Embryonic facial prominence (tissue), 1 donor: ENCODE measurements around the gene AOAH.

Source experiments
- DNase-seq: peaks from one replicate; pipeline ENCODE4 v3.0.0-alpha.2; 2016; ENCODE audit errors: extremely low spot score

The AOAH gene, protein sequence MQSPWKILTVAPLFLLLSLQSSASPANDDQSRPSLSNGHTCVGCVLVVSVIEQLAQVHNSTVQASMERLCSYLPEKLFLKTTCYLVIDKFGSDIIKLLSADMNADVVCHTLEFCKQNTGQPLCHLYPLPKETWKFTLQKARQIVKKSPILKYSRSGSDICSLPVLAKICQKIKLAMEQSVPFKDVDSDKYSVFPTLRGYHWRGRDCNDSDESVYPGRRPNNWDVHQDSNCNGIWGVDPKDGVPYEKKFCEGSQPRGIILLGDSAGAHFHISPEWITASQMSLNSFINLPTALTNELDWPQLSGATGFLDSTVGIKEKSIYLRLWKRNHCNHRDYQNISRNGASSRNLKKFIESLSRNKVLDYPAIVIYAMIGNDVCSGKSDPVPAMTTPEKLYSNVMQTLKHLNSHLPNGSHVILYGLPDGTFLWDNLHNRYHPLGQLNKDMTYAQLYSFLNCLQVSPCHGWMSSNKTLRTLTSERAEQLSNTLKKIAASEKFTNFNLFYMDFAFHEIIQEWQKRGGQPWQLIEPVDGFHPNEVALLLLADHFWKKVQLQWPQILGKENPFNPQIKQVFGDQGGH

DNA sequence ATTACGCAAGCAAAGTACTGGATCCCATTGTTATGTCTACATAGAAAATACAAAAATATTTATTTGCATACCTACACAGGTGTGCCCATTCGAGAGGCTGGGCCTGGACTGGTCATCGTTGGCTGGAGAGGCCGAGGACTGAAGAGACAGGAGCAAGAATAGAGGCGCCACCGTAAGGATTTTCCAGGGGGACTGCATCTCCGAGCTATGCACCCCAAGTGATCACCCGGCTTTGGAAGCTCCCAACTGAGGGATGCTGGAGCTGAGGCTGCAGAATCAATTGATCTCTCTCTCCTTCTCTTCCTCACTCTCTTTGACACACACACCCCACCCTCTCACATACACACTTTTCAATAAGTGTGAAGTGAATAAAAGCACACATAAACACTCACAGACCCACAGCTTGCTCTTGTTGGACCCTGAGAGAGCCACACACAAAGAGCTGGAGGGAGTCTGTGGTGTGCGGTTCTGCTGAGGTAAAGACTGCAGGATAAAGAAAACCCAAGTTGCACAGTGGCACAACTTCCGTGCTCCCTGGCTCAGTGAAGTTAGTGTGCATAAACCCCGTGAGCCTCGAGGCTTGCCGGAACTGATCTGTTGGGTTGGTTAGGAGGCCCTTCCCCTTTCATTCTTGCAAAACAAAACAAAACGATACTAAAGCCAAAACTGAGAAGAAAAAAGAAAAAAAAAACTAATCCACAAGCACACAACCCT, at the start of gene AOAH:
Gene AOAH, minus strand, starts transcription at position 544 of the 714 bp plus-strand sequence. Its CDS starts 346 bp downstream, at position 198.
- DNase-seq = no peak

DNA sequence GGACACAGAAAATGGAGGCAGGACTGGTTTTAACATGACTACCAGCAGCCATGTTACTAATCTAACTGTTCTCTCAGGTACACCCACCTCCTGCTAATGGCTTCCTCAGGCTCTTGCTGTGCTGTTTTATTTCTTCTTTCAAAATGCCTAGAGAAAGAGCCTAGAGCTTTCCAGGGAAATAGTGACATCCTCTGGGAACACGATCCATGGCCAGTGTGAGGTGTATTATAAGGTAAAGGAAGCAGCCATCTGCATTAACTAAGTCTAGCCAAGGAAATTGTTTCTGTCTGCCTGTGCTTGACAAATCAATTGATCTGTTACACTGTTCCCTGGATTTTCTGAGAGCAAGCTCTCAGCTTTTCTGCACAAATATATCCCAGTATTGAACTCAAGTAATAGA, 42.2 kb upstream of the AOAH start:
- no peak for DNase-seq

DNA sequence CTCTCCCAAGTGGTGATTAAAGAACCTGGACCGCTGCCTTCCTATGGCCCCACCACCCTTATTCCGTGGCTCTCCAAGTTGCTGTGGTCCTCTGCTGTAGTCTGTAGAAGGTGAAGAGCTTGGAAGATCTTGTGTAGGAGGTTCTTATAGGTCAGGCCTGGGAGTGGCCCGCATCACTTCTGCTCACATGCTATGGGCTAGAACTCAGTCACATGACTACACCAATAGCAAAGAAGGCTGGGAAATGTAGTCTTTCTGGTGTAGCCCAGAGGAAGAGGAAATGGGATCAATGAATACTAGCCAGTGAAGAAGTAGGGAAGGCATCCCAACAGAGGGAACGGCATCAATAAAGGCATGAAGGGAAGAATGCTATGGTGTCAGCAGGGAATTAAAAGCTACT, 41.3 kb upstream of the AOAH start:
- DNase-seq = no peak

DNA sequence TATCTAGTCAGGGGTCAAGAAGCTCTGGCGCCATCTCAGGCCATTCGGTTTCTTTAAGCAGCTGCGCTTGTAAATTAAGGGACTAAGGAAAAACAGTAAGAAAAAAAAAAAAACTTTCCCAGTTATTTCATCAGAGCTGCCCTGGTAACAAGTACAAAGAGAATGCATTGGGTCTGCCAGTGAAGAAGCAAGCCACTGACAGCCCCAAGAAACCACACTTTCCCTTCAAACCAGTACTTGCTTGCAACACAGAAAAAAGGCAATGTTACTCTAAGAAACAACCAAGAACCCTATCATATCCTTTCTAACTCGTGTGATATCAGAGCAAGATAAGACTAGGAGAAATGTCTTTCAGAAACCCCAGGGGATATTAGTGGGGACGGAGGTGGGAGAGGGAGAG, 40.6 kb upstream of the AOAH start:
- no peak for DNase-seq

DNA sequence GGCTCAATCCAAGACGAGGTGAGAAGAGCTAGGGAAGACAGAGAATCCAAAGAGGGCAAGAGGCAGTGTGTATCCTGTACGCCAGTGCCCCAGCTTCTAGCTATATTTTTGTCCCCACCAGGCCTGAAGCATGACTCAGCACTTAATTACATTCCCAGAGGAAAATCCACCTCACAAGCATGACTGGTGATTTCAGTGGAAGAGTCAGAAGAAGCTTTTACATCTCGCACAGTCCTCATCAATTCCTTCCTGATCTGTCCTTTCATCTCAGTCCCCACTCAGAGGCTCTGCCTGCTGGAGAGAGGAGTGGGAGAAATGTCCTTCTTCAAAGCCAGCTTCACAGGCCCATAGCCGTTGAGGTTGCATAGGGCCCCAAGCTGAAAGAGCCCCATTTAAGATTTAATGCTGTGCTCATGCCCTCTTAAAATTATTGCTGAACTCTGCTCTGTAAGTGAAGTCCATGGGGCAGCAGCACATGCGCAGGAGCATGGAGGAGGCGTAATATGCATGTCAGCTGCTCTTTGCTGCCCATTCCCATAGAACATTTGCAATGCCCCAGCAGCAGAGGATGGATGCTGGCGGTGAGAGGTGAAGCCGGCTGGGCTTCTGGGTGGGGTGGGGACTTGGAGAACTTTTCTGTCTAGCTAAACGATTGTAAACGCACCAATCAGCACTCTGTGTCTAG, 39.0 kb upstream of the AOAH start:
- DNase-seq = no peak

DNA sequence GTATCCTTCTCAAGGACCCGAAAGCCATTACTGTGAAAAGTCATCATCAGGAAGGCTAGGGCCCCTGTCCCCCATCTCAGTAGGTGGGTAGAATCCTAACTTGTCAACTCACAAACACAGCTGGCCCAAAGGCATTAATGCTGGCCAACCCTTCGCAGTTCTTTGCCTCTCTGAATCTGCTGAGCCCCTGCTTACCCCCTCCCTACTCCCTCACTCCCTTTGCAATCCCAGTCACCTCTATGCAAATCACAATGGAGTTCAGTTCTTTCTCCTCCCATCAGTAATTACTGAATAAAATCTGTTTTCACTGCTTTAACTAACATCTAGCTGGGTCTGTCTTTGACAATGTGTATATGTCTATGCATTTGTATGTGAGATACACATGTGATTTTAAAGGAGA, 38.1 kb upstream of the AOAH start:
- no peak for DNase-seq

DNA sequence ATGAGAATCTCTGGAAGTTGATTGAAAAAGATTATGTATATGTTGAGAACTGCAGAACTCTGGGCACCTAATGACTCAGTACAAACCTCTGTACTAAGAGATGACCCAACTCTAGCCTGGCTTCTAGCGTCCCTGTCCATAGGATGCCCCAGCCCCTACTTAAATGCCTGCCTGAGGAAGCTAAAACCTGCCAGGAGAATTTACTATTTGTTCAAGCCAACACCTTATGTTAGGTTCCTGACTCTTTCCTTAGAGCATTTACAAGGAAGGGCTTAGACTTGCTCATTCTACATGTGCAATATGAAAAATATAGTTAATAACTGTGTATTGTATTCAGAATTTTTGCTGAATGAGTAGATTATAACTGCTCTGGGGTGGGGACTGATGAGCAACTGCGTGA, 37.5 kb upstream of the AOAH start:
- no peak for DNase-seq

DNA sequence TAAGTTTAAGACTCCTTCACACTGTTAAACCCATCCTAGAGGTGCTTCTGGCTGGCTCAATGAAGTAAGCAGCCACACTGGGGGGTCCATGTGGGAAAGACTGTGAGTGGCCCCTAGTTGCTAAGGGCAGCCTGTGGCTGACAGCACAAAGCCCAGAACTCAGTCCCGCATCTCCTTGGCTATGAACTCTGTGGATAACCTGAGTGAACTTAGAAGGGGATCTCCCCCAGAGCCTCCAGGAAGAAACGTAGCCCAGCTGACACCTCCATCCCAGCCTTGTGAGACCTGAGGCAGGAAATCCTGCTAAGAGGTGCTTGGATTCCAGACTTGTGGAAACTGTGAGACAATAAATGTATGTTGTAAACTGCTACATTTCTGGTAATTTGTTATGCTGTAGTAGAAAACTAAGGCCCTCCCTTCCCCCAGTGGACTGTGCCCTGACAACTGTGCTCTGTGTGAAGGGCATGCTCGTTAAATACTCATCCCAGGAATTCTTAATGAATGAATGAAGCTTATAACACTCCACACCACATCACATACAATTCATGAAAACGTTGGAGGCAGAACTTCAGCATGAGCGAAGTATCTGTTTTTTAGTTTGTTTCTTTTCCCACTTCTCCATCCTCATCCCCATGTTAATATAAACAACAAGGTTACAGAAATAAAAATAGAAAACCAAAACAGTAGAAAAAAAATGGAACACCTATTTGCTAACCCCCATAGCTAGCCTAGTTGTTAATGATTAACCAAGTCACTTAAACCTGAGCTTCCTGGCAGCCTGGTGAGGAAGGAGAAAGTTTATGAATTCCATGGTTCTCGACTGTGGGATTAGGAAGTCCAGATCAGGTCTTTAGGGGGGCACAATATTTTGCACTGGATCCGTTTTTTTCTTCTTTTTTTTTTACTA, 36.8 kb upstream of the AOAH start:
- no peak for DNase-seq

DNA sequence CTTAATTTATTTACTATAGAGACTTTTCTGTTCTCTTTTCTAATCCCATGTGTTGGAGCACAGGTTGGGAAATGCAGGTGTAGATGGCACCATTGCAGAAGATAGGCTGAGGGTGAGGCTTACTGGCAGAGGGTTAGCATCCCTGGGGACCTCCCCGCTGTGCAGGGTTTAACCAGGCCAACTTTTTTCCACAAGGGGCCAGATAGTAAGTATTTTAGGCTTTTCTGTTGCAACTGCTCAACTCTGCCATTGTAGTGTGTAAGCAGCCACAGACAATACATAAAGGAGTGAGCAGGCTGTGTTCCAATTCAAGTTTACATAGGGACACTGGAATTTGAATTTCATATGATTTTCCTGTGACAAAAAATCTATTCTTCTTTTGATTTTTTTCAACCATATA, 34.6 kb upstream of the AOAH start:
- no peak for DNase-seq

DNA sequence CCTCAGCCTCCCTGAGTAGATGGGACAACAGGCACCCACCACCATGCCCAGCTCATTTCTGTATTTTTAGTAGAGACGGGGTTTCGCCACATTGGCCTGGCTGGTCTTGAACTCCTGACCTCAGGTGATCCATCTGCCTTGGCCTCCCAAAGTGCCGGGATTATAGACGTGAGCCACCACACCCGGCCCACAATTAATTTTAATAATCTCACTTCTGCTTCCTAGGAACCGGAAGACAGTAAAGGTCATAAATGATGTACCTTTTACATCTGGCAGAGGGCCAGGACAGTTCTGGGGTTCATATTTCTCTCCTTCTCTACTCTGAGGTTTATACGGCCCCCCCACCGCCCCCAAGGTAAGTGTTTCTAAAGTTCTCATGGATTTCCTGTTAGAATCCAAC, 31.2 kb upstream of the AOAH start:
- DNase-seq = no peak

DNA sequence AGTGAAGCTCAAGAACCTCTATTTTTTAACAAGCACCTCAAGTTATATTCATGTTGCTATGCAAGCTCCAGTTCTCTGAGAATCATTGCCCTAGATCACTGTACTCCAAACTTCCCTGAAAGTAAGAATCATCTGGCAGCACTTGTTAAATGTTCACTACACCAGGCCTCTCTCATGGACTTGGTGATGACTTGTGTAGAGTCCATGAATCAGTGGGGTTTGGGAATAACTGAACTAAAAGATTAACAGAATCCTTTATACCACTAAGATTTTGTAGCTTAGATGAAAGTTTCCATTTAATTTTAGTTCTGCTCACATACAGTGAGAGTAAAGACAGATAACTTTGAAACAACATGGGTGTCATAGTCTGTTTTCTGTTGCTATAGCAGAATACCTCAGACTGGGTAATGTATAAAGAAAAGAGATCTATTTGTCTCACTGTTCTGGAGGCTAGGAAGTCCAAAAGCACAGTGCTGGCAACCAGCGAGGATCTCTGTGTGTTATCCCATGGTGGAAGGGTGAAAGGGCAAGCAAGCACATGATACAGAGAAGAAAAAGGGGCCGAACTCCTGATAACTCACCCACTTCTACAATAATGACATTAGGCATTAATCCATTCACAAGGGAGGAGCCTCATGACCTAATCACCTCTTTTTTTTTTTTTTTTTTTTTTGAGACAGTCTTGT, 27.9 kb upstream of the AOAH start:
- no peak for DNase-seq

DNA sequence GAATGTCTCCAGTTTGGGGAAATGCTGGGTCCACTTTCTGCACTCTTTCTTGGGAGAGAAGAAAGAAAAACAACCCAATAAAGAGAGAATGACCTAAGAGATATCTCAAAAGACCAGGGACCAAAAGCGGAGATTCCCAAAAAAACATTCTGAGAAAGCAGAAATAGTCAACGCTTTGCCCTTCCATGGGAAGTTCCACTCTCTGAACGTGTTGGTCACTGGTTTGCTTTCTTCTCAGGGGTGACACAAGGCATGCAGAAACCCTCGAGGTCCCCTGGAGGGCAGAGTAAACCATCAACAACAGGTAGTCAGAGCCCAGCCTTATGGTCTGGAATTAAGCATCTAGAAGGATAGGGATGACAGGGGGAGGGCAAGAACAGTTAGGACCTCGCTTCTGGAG, 26.2 kb upstream of the AOAH start:
- no peak for DNase-seq

DNA sequence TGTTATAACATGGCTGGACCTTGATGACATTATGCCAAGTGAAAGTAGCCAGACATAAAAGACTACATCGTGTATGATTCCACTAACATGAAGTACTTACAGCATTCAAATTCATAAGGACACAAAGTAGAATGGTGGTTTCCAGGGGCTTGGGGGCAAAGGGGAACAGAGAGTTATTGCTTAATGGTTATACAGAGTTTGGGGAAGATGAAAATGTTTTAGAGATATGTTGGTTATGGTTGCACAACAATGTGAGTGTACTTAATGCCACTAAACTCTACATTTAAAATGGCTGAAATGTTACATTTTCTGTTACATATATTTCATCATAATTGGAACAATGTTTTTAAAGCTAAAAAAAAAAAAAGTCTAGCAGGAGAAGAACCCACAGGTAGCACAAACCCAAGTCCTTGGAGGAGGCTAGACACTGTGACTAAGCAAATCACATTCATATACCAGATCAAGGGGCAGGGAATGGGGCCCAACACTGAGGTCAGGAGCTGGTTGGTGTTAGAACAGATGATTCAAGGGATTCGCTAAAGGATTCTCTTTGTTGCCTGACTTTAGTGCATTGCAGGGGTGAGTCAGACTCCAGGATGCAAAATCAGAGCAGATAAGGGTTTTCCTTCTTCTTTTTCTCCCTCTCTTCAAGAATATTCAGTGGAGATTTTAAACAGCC, 25.1 kb upstream of the AOAH start:
- no peak for DNase-seq

DNA sequence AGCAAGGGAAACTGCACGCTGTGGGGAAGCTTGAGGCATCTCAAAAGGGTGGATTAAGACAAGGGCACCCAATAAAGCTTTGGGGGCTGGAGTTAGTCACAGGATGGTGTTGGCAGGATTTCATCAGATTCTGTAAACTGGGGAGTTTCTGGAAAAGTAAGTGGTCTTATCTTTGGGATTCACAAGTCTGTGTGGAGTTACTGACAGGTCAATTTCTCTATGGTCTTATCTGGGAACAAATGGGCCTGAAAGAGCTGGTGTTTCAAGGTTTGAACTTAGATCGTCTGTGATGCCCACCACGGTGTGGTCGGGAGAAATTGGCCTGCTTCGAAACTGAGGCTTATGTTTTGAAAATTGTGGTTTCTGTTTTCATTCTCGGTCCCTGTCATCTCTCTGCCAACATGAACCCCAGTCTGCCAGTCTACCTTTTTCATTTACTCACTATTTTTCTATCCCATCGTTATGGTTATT, 23.8 kb upstream of the AOAH start:
- no peak for DNase-seq

DNA sequence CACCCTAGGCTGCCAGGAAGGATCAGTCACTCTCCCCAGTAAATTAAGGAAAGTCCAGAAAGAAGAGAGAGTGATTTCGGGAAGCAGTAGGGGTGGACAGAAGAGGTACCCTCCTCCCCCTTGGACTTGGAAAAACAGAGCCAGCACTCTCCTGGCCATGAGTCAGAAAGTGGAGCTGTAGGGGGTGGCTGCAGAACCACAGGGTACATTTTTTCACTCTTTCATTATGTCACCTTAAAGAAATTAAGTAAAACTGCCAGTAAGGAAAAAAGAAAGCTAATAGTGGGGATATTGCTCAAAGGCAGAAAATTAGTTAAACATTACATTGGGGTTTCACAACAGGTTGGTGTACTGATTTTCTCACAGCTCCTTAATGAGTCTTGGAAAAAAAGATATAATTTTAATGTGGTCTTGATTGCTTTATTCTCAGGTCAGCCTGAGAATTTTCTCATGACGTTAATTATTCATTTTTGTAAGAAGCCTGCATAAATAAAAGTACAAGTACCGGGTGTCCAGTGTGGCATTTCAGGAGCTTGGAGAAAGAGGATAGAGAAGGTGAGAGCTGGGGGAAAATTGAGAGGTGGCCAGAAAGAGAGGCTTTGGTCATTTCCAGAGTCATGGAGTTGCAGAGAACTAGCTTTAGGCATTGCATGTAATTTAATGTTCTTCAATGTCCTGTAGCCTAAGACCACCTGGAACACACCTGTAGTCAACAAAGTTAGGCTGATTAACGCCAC, 23.2 kb upstream of the AOAH start:
- DNase-seq = no peak

DNA sequence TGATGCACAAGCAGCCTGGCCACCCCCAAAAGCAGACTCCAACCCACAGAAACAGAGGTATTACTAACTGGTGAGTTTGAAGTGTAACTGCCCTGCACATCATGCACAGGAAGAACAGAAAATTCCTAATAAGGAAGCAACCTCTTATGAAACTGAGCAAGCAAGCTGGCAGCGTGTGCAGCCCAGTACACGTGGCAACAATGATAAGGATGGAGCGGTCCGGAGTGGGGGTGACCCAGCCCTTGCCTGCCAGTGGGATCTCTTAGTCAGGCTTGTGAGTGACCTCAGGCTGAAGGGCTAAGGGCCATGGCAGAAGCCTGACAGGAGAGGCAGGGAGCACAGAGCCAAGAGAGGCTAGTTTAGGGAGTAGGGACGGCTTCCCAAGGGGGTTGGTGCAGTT, 22.1 kb upstream of the AOAH start:
- DNase-seq = no peak

DNA sequence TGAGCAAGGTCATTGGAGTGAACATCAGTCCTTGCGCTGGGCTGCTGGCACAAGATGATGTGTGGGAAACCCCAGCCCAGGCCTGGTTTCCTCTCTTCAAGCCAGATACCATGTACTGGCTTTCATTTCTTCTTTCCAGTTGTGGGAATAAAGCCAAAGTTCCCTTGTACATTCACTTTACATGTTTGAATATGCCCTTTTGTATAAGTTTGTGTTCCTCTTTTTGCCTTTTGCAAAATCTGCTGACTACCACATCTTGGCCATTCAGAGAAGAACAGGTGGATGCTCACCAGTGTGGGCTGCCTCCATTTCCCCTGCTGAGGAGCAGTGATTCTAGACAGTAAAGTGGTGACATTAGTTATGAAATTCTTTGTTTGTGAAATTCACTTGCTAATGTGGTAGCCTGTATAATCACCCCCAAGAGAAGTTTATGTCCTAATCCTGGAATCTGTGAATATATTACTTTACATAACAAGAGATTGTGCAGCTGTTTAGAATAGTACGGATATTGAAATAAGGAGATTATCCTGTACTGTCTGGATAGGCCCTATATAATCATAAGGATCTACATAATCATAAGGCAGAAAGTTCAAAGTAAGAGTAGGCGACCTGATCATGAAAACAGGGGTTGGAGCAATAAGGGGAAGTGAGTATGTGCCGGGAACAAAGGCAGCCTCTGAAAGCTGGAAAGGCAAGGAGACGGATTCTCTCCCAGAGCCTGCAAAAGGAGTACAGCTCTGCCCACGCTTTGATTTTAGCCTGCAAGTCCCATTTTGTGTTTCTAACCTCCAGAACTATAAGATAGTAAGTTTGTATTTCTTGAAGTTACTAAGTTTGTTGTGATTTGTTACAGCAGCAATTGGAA, 18.8 kb upstream of the AOAH start:
- DNase-seq = no peak

DNA sequence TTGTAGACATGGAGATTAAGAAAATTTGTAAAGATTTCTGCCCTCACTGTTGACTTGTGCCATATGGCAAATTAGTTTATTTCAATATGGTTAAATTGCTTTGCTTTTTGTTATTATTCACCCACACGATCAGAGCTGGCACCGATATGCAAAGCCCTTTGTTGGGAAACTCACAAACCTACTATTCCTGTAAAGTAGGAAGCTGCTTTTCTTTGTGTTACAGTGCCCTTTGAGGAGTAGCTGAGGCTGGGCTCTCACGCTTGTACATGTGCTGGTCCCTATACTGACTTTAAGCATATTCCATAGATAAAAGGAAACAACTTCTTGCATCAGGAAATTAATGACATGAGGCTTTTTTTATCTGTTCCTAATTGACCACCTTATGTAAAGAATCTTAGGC, 17.6 kb upstream of the AOAH start:
- no peak for DNase-seq
